Nephron progenitor cell (in vitro differentiated cells): Measurements from ENCODE around the gene CCDC66.

Source experiments
- DNase-seq: peaks from one replicate; pipeline ENCODE4 v3.0.0; 2021
- H3K27ac Mint-ChIP-seq: 2 replicates; pipeline ENCODE4 v1.8.0; 2021; ENCODE audit warnings: mild to moderate bottlenecking, moderate library complexity, mixed read lengths
- H3K27me3 Mint-ChIP-seq: 2 replicates; pipeline ENCODE4 v1.8.0; 2021; ENCODE audit warnings: mild to moderate bottlenecking, low read depth, mixed read lengths; ENCODE audit not compliant: poor library complexity
- H3K36me3 Mint-ChIP-seq: 2 replicates; pipeline ENCODE4 v1.8.0; 2021; ENCODE audit warnings: low read depth, mixed read lengths
- H3K4me1 Mint-ChIP-seq: 2 replicates; pipeline ENCODE4 v1.8.0; 2021; ENCODE audit warnings: mixed read lengths
- H3K4me3 Mint-ChIP-seq: 2 replicates; pipeline ENCODE4 v1.8.0; 2021; ENCODE audit warnings: mild to moderate bottlenecking, moderate library complexity, mixed read lengths
- H3K9me3 Mint-ChIP-seq: 2 replicates; pipeline ENCODE4 v1.8.0; 2021; ENCODE audit warnings: mild to moderate bottlenecking, moderate library complexity, mixed read lengths
- TF ChIP-seq, protein P1 (sequence below): fragments of 200-600 bp; sonication (generic); IDR thresholded peaks from 2 replicates; pipeline ENCODE4 v1.5.0; 2021; ENCODE audit warnings: antibody characterized with exemption

The CCDC66 gene

DNA sequence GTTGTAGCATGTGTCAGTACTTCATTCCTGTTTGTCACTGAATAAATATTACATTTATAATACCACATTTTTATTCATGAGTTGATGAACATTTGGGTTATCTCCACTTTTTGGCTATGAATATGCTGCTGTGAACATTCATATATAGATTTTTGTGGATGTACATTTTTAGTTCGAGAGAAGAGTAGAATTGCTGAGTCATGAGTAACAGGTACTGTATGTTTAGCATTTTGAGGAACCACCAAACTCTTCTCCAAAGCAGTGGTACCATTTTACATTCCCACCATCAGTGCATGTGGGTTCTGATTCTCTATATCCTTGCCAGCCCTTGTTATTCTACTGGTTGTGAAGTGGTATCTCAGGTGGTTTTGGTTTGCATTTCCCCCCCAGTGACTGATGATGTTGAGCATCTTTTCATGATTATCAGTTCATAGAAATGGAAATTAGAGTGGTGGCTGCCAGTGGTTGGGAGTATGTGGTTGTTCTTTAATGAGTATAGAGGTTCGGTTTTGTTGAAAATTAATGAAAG is 59.6 kb downstream of the CCDC66 start:
- Mint-ChIP-seq H3K9me3 (no peaks in the 10 kb centered on the region), H3K27ac (no peak overlapping the region), H3K4me3 (no peak overlapping the region), H3K27me3 (no peaks in the 10 kb centered on the region), H3K4me1 (no peaks in the 10 kb centered on the region), H3K36me3 (peaks cover 71% of the 10 kb centered on the region)
- TF ChIP-seq, protein P1, sequence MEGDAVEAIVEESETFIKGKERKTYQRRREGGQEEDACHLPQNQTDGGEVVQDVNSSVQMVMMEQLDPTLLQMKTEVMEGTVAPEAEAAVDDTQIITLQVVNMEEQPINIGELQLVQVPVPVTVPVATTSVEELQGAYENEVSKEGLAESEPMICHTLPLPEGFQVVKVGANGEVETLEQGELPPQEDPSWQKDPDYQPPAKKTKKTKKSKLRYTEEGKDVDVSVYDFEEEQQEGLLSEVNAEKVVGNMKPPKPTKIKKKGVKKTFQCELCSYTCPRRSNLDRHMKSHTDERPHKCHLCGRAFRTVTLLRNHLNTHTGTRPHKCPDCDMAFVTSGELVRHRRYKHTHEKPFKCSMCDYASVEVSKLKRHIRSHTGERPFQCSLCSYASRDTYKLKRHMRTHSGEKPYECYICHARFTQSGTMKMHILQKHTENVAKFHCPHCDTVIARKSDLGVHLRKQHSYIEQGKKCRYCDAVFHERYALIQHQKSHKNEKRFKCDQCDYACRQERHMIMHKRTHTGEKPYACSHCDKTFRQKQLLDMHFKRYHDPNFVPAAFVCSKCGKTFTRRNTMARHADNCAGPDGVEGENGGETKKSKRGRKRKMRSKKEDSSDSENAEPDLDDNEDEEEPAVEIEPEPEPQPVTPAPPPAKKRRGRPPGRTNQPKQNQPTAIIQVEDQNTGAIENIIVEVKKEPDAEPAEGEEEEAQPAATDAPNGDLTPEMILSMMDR: no peak
- no peak for DNase-seq

- H3K27ac Mint-ChIP-seq: peak overlapping the region; percentile 25
- no peaks in the 10 kb centered on the region for H3K9me3 Mint-ChIP-seq
- TF ChIP-seq, protein P1: no peak
These were observed 63.4 kb downstream of the CCDC66 start for GRCh38 chr3:56620371-56620770.

DNA sequence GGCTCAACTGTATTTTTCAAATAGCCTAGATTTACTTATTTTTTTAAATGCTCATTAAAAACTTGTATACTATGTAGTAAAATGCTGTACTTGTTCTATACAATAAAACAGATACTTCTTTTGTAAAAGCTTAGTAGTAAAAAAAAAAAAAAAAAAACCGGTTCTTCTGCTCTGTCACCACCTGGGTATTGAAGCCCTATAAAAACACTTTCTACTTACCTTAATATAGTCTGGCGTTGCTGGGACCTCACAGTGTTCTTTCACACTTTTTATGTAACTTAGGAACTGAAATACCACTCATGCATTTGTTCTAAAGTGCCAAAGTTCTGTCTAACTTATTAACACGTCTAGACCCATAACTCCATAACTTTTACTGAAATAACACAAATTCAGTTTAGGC is 64.7 kb downstream of the CCDC66 start:
- H3K36me3 Mint-ChIP-seq: peaks cover 62% of the 10 kb centered on the region
- no peaks in the 10 kb centered on the region for H3K27me3 Mint-ChIP-seq
- no peak overlapping the region for H3K4me3 Mint-ChIP-seq
- H3K4me1 Mint-ChIP-seq: no peaks in the 10 kb centered on the region
- TF ChIP-seq, protein P1: no peak
- no peak overlapping the region for H3K27ac Mint-ChIP-seq
- DNase-seq: no peak
- no peaks in the 10 kb centered on the region for H3K9me3 Mint-ChIP-seq

More at GRCh38 chr3:56620371-56620770, 63.4 kb downstream of the CCDC66 start:
- no peak overlapping the region for H3K4me3 Mint-ChIP-seq
- no peak for DNase-seq
- H3K27me3 Mint-ChIP-seq: no peaks in the 10 kb centered on the region
- peaks cover 71% of the 10 kb centered on the region for H3K36me3 Mint-ChIP-seq
- no peaks in the 10 kb centered on the region for H3K4me1 Mint-ChIP-seq

DNA sequence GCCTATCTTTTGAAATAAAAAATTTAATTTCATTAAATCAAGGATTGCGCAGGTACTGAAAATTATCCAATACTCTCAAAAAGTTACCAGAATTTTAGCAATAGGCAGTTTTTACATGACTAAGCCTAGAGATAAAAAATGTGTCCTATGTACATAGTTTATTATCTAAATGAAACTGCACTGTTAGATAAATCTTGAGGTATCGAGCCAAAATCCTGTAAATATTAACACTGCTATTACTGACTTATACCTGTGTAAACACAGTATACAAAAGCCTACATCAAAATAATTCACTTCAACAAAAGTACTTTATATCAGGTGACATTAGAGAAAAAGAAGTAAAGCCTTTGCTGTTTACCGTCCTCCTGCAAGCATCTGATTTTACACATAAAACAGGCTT is 65.4 kb downstream of the CCDC66 start:
- no peak overlapping the region for H3K4me3 Mint-ChIP-seq
- no peaks in the 10 kb centered on the region for H3K9me3 Mint-ChIP-seq
- no peak overlapping the region for H3K27ac Mint-ChIP-seq
- H3K27me3 Mint-ChIP-seq: no peaks in the 10 kb centered on the region
- peaks cover 62% of the 10 kb centered on the region for H3K36me3 Mint-ChIP-seq
- no peak for DNase-seq
- TF ChIP-seq, protein P1: no peak
- H3K4me1 Mint-ChIP-seq: no peaks in the 10 kb centered on the region

GRCh38 chr3:56624725-56625124 is 67.8 kb downstream of the CCDC66 start:
- H3K4me1 Mint-ChIP-seq: no peaks in the 10 kb centered on the region
- H3K9me3 Mint-ChIP-seq: no peaks in the 10 kb centered on the region
- peaks cover 63% of the 10 kb centered on the region for H3K36me3 Mint-ChIP-seq
- H3K27ac Mint-ChIP-seq: peak overlapping the region; percentile 13
- H3K4me3 Mint-ChIP-seq: no peak overlapping the region
- no peak for DNase-seq
- TF ChIP-seq, protein P1: no peak
- H3K27me3 Mint-ChIP-seq: no peaks in the 10 kb centered on the region

- no peak for DNase-seq
- TF ChIP-seq, protein P1: no peak
- Mint-ChIP-seq H3K27ac (peak overlapping the region; percentile 62), H3K9me3 (no peaks in the 10 kb centered on the region), H3K4me3 (no peak overlapping the region), H3K4me1 (no peaks in the 10 kb centered on the region), H3K27me3 (no peaks in the 10 kb centered on the region), H3K36me3 (peaks cover 63% of the 10 kb centered on the region)
These were observed 72.1 kb downstream of the CCDC66 start for GRCh38 chr3:56629047-56629446.
